Measurements from ENCODE around the gene RGS21. TPM values are rescaled to one million over a fixed set of nuclear protein-coding genes. Genes with fewer than 3 reads are reported as not detected.

RGS21 gene
- total RNA-seq, 1 donor from 2014 or later, result not detected

DNA sequence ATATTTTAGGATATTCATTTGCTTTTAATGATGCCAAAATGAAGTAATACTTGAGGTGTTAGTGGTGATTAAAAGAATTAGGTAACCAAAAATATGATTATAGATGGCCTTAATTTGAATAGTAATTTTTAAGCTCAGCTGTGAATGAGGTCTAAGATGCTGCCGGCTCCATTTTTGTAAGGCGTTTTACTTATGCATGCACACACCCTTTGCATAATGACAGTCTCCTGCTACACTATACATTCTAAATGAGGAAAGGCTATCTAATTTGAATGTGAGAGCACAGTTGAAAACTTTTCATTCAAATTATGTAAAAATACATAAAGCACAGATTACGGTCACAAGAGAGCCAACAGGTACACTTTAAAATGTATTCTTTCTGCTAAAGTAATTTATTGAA lies 41.6 kb downstream of the RGS21 start:
- Histone ChIP-seq H3K4me1 (no peaks in the 10 kb centered on the region), H3K27ac (replicated peaks) (no peak overlapping the region), H3K4me3 (no peak overlapping the region), H3K27me3 (ENCODE audit: low read depth) (no peaks in the 10 kb centered on the region), H3K9me3 (replicated peaks) (no peaks in the 10 kb centered on the region), H3K36me3 (no peaks in the 10 kb centered on the region)
- TF ChIP-seq, protein P1, sequence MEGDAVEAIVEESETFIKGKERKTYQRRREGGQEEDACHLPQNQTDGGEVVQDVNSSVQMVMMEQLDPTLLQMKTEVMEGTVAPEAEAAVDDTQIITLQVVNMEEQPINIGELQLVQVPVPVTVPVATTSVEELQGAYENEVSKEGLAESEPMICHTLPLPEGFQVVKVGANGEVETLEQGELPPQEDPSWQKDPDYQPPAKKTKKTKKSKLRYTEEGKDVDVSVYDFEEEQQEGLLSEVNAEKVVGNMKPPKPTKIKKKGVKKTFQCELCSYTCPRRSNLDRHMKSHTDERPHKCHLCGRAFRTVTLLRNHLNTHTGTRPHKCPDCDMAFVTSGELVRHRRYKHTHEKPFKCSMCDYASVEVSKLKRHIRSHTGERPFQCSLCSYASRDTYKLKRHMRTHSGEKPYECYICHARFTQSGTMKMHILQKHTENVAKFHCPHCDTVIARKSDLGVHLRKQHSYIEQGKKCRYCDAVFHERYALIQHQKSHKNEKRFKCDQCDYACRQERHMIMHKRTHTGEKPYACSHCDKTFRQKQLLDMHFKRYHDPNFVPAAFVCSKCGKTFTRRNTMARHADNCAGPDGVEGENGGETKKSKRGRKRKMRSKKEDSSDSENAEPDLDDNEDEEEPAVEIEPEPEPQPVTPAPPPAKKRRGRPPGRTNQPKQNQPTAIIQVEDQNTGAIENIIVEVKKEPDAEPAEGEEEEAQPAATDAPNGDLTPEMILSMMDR (IDR thresholded peaks at IDR 0.05; ENCODE audit: borderline replicate concordance), result no peak
- DNase-seq, result no peak
- intact Hi-C loops (cut with micrococcal nuclease), result no loop called here

DNA sequence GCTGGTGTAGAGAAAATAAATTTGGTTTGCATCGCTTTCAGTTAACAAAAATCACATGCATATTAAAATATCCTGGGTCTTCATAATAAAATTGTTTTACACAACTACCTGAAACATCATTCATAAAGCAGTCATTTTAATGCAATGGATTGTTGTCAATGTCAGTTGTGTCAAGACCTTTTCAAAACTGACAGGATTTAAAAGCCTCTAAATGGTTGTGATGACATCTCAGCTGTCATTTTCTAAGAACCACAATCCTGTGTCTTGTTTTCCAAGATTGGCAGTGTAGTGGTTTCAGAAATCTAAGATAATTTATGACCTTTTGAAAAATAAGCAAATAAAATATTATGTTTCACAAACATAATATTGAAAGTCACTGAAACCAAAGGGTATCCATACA lies 42.0 kb downstream of the RGS21 start:
- DNase-seq, result no peak
- Histone ChIP-seq H3K27me3 (ENCODE audit: low read depth) (no peaks in the 10 kb centered on the region), H3K4me3 (no peak overlapping the region), H3K4me1 (no peaks in the 10 kb centered on the region), H3K36me3 (no peaks in the 10 kb centered on the region), H3K27ac (replicated peaks) (no peak overlapping the region), H3K9me3 (replicated peaks) (no peaks in the 10 kb centered on the region)
- TF ChIP-seq, protein P1 (IDR thresholded peaks at IDR 0.05; ENCODE audit: borderline replicate concordance), result no peak
- intact Hi-C loops (cut with micrococcal nuclease), result no loop called here

DNA sequence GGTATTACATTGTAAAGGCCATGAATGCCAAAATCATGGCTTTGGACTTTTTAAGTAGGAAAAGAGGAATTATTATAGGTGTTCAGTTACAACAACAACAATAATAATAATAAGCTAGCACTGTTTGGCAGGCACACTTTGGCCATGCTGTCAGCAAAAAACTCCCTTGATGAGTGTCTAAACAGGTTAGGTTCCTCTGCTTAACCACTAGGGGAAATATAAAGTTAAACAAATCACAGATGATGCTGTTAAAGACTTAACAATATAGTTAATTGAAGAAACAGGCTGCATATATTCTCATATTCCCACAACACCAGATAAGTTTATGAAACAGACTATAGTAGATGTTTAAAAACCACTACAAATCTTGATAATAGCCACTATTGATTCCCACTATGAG lies 46.4 kb downstream of the RGS21 start:
- DNase-seq, result no peak
- TF ChIP-seq, protein P1 (IDR thresholded peaks at IDR 0.05; ENCODE audit: borderline replicate concordance), result no peak
- Histone ChIP-seq H3K4me1 (no peaks in the 10 kb centered on the region), H3K4me3 (no peak overlapping the region), H3K27ac (replicated peaks) (no peak overlapping the region), H3K36me3 (no peaks in the 10 kb centered on the region), H3K9me3 (replicated peaks) (no peaks in the 10 kb centered on the region), H3K27me3 (ENCODE audit: low read depth) (no peaks in the 10 kb centered on the region)
- intact Hi-C loops (cut with micrococcal nuclease), result no loop called here

DNA sequence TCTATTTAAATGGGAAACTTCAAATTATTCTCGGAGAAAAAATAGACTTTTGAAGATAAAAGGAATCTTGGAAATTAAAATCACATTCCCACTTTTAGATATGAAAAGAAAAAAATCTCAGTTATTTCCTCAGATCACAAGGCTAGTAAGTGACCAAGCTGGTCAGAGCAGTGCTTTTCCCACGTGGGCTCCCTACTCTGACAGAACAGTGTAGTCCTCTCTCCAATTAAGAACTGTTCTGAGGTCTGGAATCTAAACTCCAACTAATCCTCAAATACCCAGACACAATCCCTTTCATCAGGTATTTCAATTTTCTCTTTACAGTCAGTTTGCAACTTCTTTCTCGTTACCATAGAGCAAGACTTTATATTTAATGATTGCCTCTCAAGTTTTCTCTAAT lies 50.6 kb downstream of the RGS21 start:
- TF ChIP-seq, protein P1 (IDR thresholded peaks at IDR 0.05; ENCODE audit: borderline replicate concordance), result no peak
- H3K9me3 ChIP-seq (replicated peaks), result no peaks in the 10 kb centered on the region
- H3K4me3 ChIP-seq, result no peak overlapping the region

DNA sequence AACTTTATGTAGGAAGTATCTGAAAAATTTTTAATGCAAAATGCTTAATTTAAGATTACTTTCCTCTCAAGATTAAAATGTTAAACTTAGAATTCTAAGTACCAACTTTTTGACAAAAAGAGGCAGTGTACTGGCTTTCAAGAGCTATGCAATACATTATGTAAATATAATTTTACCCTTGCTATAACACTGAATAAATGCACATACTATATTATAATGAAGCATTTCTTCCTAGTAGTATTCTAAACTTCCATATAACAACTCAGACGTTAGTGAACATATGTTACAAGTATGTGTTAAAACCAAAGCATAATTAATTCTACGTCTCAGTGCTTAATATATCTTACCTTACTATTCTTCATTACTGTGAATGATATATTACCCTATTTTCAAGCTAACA lies 58.5 kb downstream of the RGS21 start:
- Histone ChIP-seq H3K4me1 (no peaks in the 10 kb centered on the region), H3K4me3 (no peak overlapping the region), H3K36me3 (no peaks in the 10 kb centered on the region), H3K27me3 (ENCODE audit: low read depth) (no peaks in the 10 kb centered on the region), H3K9me3 (replicated peaks) (no peaks in the 10 kb centered on the region), H3K27ac (replicated peaks) (no peak overlapping the region)
- no peak for DNase-seq
- TF ChIP-seq, protein P1 (IDR thresholded peaks at IDR 0.05; ENCODE audit: borderline replicate concordance), result no peak
- intact Hi-C loops (cut with micrococcal nuclease), result no loop called here

More for the DNA sequence above, 50.6 kb downstream of the RGS21 start:
- Histone ChIP-seq H3K36me3 (no peaks in the 10 kb centered on the region), H3K27me3 (ENCODE audit: low read depth) (no peaks in the 10 kb centered on the region), H3K27ac (replicated peaks) (no peak overlapping the region), H3K4me1 (no peaks in the 10 kb centered on the region)
- intact Hi-C loops (cut with micrococcal nuclease), result no loop called here
- DNase-seq, result no peak

DNA sequence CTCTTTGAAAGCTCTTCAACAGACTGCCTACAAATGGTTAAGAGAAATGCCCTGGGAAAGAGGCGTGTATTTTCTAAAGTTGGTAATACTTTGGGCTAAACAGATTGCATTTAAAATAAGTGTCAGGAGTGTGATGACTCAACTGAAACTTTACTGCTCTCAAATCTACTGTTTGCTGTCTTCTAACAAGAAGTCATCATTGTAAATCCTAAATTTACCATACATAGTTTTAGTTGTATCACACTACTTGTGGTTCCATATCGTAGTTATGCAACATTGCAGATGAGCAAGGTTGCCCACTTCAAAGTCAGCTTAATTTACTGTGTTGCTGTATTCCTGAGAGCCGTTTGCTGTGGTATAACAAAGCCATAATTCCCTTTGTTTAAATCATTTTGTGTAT lies 59.6 kb downstream of the RGS21 start:
- intact Hi-C loops (cut with micrococcal nuclease), result no loop called here

More for the DNA sequence above, 59.6 kb downstream of the RGS21 start:
- no peaks in the 10 kb centered on the region for H3K36me3 ChIP-seq
- TF ChIP-seq, protein P1 (IDR thresholded peaks at IDR 0.05; ENCODE audit: borderline replicate concordance), result no peak
- no peak overlapping the region for H3K4me3 ChIP-seq
- H3K27me3 ChIP-seq (ENCODE audit: low read depth), result no peaks in the 10 kb centered on the region
- no peaks in the 10 kb centered on the region for H3K4me1 ChIP-seq
- DNase-seq, result no peak
- H3K9me3 ChIP-seq (replicated peaks), result no peaks in the 10 kb centered on the region
- no peak overlapping the region for H3K27ac ChIP-seq (replicated peaks)

All from left ventricle myocardium inferior (tissue), 1 donor.